Mucosa of gallbladder (tissue), 1 donor: ENCODE data around the gene CACNA1H. TPM values are rescaled to one million over a fixed set of nuclear protein-coding genes. Genes with fewer than 3 reads are reported as not detected.
"Not testable (repeated sequence)": the region's sequence is repeated elsewhere in the genome, so short reads cannot be mapped to it uniquely, and the experiment has no call there.

Source experiments
- DNase-seq: peaks from one replicate; pipeline ENCODE4 v3.0.0-alpha.2; 2020; ENCODE audit warnings: low spot score
- total RNA-seq: library from RNA; stranded (reverse); gene quantifications from one replicate; pipeline ENCODE4 v1.2.1, GENCODE V29; 2021
- donor health status: DM: no; HTN: no; CAD: no.

CACNA1H gene
- total RNA-seq, 1 donor from 2014 or later: 133 TPM

- DNase-seq: no peak
Measured at GRCh38 chr16:1265090-1265630, 112.3 kb downstream of the CACNA1H start.

GRCh38 chr16:1265826-1266225 lies 112.9 kb downstream of the CACNA1H start:
- no peak for DNase-seq

- DNase-seq: not testable (repeated sequence)
Measured at GRCh38 chr16:1269418-1269817, 116.5 kb downstream of the CACNA1H start.

GRCh38 chr16:1271380-1271723 lies 118.4 kb downstream of the CACNA1H start:
- no peak for DNase-seq

Other genes with a start within 250 kb of the CACNA1H start
- gene LMF1, start 182.1 kb upstream of the CACNA1H start, total RNA-seq: 19.6 TPM
- 1.4 TPM for gene SOX8, start 171.3 kb upstream of the CACNA1H start, total RNA-seq
- 5.8 TPM for gene SSTR5, start 80.4 kb upstream of the CACNA1H start, total RNA-seq
- not detected for gene C1QTNF8, start 56.9 kb upstream of the CACNA1H start, total RNA-seq
- gene TPSG1, start 72.2 kb downstream of the CACNA1H start, total RNA-seq: 1.6 TPM
- 215 TPM for gene TPSB2, start 77.1 kb downstream of the CACNA1H start, total RNA-seq
- gene TPSAB1, start 87.6 kb downstream of the CACNA1H start, total RNA-seq: 139 TPM
- gene TPSD1, start 103.0 kb downstream of the CACNA1H start, total RNA-seq: 0.69 TPM
- 100 TPM for gene UBE2I, start 156.5 kb downstream of the CACNA1H start, total RNA-seq
- gene BAIAP3, start 180.5 kb downstream of the CACNA1H start, total RNA-seq: 2.6 TPM
- gene TSR3, start 198.8 kb downstream of the CACNA1H start, total RNA-seq: 51.2 TPM
- gene GNPTG, start 198.8 kb downstream of the CACNA1H start, total RNA-seq: 86.6 TPM